ENCODE measurements around the gene PTPN13. TPM values are rescaled to one million over a fixed set of nuclear protein-coding genes. Genes with fewer than 3 reads are reported as not detected.

Gene PTPN13
- total and polyA plus RNA-seq, 2 donors from 2014 or later, result 10.2 to 62.3 TPM

GRCh38 chr4:86657910-86658309 lies 63.8 kb downstream of the PTPN13 start:
- Histone ChIP-seq H3K27me3 (ENCODE audit: control insufficient read depth, insufficient read depth, low read length) (no peaks in the 10 kb centered on the region), H3K27ac (ENCODE audit: low read depth in 2 of 2, low read length in 2 of 2) (no peak overlapping the region), H3K4me3 (ENCODE audit: low read length in 3 of 3) (no peak overlapping the region), H3K9me3 (ENCODE audit: control insufficient read depth in 2 of 3, insufficient read depth in 1 of 3, low read length in 3 of 3) (peaks cover 0 to 3% (median 2%) of the 10 kb centered on the region in 3 donors), H3K36me3 (ENCODE audit: control insufficient read depth in 2 of 3, insufficient read depth in 3 of 3, low read length in 3 of 3) (no peaks in the 10 kb centered on the region), H3K9ac (ENCODE audit: low read length in 3 of 3) (no peak overlapping the region), H3K4me1 (ENCODE audit: control insufficient read depth in 2 of 3, insufficient read depth in 2 of 3, low read depth in 1 of 3, low read length in 3 of 3) (no peaks in the 10 kb centered on the region)
- no peak for DNase-seq
- intact Hi-C loops (cut with DNase I), result no loop called here
- FAIRE-seq, result no peak
- no peak for TF ChIP-seq CTCF (IDR thresholded peaks at IDR 0.05; ENCODE audit: borderline replicate concordance, extremely low read depth, insufficient read depth)

- H3K4me1 ChIP-seq (ENCODE audit: control insufficient read depth in 2 of 3, insufficient read depth in 2 of 3, low read depth in 1 of 3, low read length in 3 of 3), result peaks cover 0 to 4% (median 0%) of the 10 kb centered on the region in 3 donors
- DNase-seq (no peak), FAIRE-seq (no peak)
- H3K36me3 ChIP-seq (ENCODE audit: control insufficient read depth in 2 of 3, insufficient read depth in 3 of 3, low read length in 3 of 3), result no peaks in the 10 kb centered on the region
- no peaks in the 10 kb centered on the region for H3K27me3 ChIP-seq (ENCODE audit: control insufficient read depth, insufficient read depth, low read length)
- no peak for TF ChIP-seq CTCF (IDR thresholded peaks at IDR 0.05; ENCODE audit: borderline replicate concordance, extremely low read depth, insufficient read depth)
- intact Hi-C loops (cut with DNase I), result no loop called here
- H3K9ac ChIP-seq (ENCODE audit: low read length in 3 of 3), result no peak overlapping the region
- H3K9me3 ChIP-seq (ENCODE audit: control insufficient read depth in 2 of 3, insufficient read depth in 1 of 3, low read length in 3 of 3), result no peaks in the 10 kb centered on the region
- no peak overlapping the region for H3K27ac ChIP-seq (ENCODE audit: low read depth in 2 of 2, low read length in 2 of 2)
- no peak overlapping the region for H3K4me3 ChIP-seq (ENCODE audit: low read length in 3 of 3)
Measured at GRCh38 chr4:86660401-86660800, 66.3 kb downstream of the PTPN13 start.

- H3K36me3 ChIP-seq (ENCODE audit: control insufficient read depth in 2 of 3, insufficient read depth in 3 of 3, low read length in 3 of 3), result no peaks in the 10 kb centered on the region
- DNase-seq (no peak), FAIRE-seq (no peak)
- peaks cover 0 to 4% (median 0%) of the 10 kb centered on the region in 3 donors for H3K4me1 ChIP-seq (ENCODE audit: control insufficient read depth in 2 of 3, insufficient read depth in 2 of 3, low read depth in 1 of 3, low read length in 3 of 3)
- H3K9ac ChIP-seq (ENCODE audit: low read length in 3 of 3), result no peak overlapping the region
- no peaks in the 10 kb centered on the region for H3K27me3 ChIP-seq (ENCODE audit: control insufficient read depth, insufficient read depth, low read length)
- intact Hi-C loops (cut with DNase I), result no loop called here
- no peaks in the 10 kb centered on the region for H3K9me3 ChIP-seq (ENCODE audit: control insufficient read depth in 2 of 3, insufficient read depth in 1 of 3, low read length in 3 of 3)
- no peak overlapping the region for H3K27ac ChIP-seq (ENCODE audit: low read depth in 2 of 2, low read length in 2 of 2)
- TF ChIP-seq CTCF (IDR thresholded peaks at IDR 0.05; ENCODE audit: borderline replicate concordance, extremely low read depth, insufficient read depth), result no peak
- H3K4me3 ChIP-seq (ENCODE audit: low read length in 3 of 3), result no peak overlapping the region
Measured at GRCh38 chr4:86661006-86661405, 66.9 kb downstream of the PTPN13 start.

- FAIRE-seq, result no peak
- intact Hi-C loops (cut with DNase I), result no loop called here
Measured at GRCh38 chr4:86661418-86661817, 67.3 kb downstream of the PTPN13 start.

More at GRCh38 chr4:86661418-86661817, 67.3 kb downstream of the PTPN13 start:
- no peak for DNase-seq
- Histone ChIP-seq H3K27me3 (ENCODE audit: control insufficient read depth, insufficient read depth, low read length) (no peaks in the 10 kb centered on the region), H3K27ac (ENCODE audit: low read depth in 2 of 2, low read length in 2 of 2) (no peak overlapping the region), H3K4me1 (ENCODE audit: control insufficient read depth in 2 of 3, insufficient read depth in 2 of 3, low read depth in 1 of 3, low read length in 3 of 3) (peaks cover 0 to 4% (median 0%) of the 10 kb centered on the region in 3 donors), H3K36me3 (ENCODE audit: control insufficient read depth in 2 of 3, insufficient read depth in 3 of 3, low read length in 3 of 3) (no peaks in the 10 kb centered on the region), H3K9me3 (ENCODE audit: control insufficient read depth in 2 of 3, insufficient read depth in 1 of 3, low read length in 3 of 3) (no peaks in the 10 kb centered on the region), H3K4me3 (ENCODE audit: low read length in 3 of 3) (no peak overlapping the region), H3K9ac (ENCODE audit: low read length in 3 of 3) (no peak overlapping the region)
- no peak for TF ChIP-seq CTCF (IDR thresholded peaks at IDR 0.05; ENCODE audit: borderline replicate concordance, extremely low read depth, insufficient read depth)

All from kidney (tissue), 14 donors.